ENCODE results near the gene UPF1. TPM values are rescaled to one million over a fixed set of nuclear protein-coding genes. Genes with fewer than 3 reads are reported as not detected.

The UPF1 gene
- total and polyA plus RNA-seq, 2 of the 13 experiments (the other 11 are each of a cell fraction or from before 2014, with no cell fraction given): 16.9 to 41.8 TPM

DNA sequence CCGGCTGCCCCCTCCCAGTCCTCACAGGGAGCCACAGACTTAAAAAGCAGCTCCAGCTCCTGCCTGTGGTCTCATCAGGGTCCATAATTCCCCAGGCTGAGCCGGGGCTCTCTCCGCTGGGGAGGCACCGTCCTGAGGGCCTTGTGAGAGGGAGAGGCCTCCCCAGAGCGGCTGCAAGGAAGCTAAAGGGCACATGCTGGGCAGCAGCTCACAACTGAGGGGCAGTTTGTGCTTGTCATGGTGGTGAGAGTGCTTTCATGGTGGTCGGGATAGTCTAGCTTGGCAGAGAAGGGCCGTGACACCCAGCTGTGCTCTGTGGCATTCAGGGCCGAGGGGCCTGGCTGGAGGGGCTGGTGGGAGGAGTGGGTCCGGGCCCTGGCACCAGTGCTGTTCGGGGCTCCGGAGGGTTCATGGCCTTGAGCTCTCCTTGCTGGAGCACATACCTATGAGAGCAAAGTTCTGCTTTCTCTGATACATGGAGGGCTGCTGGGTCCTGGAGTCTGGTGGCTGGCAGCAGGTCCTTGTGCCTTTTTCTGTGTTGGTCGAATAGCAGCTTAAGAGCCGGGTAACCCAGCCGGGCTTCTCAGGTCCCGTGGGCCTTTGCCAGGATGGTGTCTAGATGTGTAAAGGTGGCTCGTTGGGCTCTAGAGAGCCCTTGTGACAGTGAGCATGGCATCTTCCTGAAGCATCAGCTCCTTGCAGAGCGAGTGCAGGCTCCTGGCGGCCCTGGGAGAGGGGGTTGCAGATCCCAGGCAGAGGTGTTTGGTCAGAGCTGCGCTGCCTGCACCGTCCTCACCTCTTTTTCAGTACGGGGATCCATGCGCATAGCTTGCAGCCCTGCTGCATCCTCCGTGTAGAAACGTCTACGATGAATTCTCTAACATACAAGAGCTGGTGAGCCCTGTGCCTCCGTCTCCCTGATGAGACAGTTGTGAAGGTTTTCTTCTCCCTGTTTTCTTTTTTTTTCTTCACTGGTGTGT lies 8.8 kb downstream of the UPF1 start (continued):
- TF ChIP-seq, protein P1, sequence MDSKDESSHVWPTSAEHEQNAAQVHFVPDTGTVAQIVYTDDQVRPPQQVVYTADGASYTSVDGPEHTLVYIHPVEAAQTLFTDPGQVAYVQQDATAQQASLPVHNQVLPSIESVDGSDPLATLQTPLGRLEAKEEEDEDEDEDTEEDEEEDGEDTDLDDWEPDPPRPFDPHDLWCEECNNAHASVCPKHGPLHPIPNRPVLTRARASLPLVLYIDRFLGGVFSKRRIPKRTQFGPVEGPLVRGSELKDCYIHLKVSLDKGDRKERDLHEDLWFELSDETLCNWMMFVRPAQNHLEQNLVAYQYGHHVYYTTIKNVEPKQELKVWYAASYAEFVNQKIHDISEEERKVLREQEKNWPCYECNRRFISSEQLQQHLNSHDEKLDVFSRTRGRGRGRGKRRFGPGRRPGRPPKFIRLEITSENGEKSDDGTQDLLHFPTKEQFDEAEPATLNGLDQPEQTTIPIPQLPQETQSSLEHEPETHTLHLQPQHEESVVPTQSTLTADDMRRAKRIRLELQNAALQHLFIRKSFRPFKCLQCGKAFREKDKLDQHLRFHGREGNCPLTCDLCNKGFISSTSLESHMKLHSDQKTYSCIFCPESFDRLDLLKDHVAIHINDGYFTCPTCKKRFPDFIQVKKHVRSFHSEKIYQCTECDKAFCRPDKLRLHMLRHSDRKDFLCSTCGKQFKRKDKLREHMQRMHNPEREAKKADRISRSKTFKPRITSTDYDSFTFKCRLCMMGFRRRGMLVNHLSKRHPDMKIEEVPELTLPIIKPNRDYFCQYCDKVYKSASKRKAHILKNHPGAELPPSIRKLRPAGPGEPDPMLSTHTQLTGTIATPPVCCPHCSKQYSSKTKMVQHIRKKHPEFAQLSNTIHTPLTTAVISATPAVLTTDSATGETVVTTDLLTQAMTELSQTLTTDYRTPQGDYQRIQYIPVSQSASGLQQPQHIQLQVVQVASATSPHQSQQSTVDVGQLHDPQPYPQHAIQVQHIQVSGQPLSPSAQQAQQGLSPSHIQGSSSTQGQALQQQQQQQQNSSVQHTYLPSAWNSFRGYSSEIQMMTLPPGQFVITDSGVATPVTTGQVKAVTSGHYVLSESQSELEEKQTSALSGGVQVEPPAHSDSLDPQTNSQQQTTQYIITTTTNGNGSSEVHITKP (CRISPR knock-in tag; IDR thresholded peaks at IDR 0.05; ENCODE audit: low read depth): no peak
- no peak for TF ChIP-seq ZNF224 (CRISPR knock-in tag; IDR thresholded peaks at IDR 0.05)
- peak; percentile 68 for TF ChIP-seq TEAD3 (CRISPR knock-in tag; optimal IDR thresholded peaks at IDR 0.05; ENCODE audit: borderline replicate concordance)
- TF ChIP-seq PHF8 (CRISPR knock-in tag; IDR thresholded peaks at IDR 0.05): no peak
- TF ChIP-seq ZNF121 (CRISPR knock-in tag; IDR thresholded peaks at IDR 0.05): peak; percentile 33; the same call in 1 of the 2 replicates
- TF ChIP-seq, protein P2, sequence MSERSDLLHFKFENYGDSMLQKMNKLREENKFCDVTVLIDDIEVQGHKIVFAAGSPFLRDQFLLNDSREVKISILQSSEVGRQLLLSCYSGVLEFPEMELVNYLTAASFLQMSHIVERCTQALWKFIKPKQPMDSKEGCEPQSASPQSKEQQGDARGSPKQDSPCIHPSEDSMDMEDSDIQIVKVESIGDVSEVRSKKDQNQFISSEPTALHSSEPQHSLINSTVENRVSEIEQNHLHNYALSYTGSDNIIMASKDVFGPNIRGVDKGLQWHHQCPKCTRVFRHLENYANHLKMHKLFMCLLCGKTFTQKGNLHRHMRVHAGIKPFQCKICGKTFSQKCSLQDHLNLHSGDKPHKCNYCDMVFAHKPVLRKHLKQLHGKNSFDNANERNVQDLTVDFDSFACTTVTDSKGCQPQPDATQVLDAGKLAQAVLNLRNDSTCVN (CRISPR knock-in tag; IDR thresholded peaks at IDR 0.05; ENCODE audit: borderline replicate concordance): 0 out of 2 replicates have a peak, but pooled peaks have one; percentile 31
- TF ChIP-seq ZBTB3 (CRISPR knock-in tag; IDR thresholded peaks at IDR 0.05; ENCODE audit: borderline replicate concordance, low read depth): no peak
- TF ChIP-seq HOXA3 (CRISPR knock-in tag; IDR thresholded peaks at IDR 0.05): peak; percentile 73; the same call in 1 of the 2 replicates
- TF ChIP-seq ZNF207 (IDR thresholded peaks at IDR 0.05; ENCODE audit: borderline replicate concordance): no peak
- 0 out of 2 replicates have a peak, but pooled peaks have one; percentile 26 for TF ChIP-seq MXD1 (CRISPR knock-in tag; IDR thresholded peaks at IDR 0.05)
- TF ChIP-seq ZBTB7B (CRISPR knock-in tag; IDR thresholded peaks at IDR 0.05): peak; percentile 66; the same call in 1 of the 2 replicates
- no peak for TF ChIP-seq FUBP1 (CRISPR knock-in tag; IDR thresholded peaks at IDR 0.05; ENCODE audit: borderline replicate concordance)
- peak; percentile 26; the same call in 1 of the 2 replicates for TF ChIP-seq POGZ (CRISPR knock-in tag; IDR thresholded peaks at IDR 0.05)
- TF ChIP-seq CCDC6 (CRISPR knock-in tag; IDR thresholded peaks at IDR 0.05): 0 out of 2 replicates have a peak, but pooled peaks have one; percentile 9
- TF ChIP-seq NFATC3 (CRISPR knock-in tag; IDR thresholded peaks at IDR 0.05): no peak
- TF ChIP-seq ZNF878 (CRISPR knock-in tag; IDR thresholded peaks at IDR 0.05): 0 out of 2 replicates have a peak, but pooled peaks have one; percentile 54
- TF ChIP-seq ARHGAP35 (CRISPR knock-in tag; IDR thresholded peaks at IDR 0.05; ENCODE audit: borderline replicate concordance): no peak
- no peak for TF ChIP-seq SOX6 (IDR thresholded peaks at IDR 0.05)
- peak; percentile 48; the same call in 1 of the 2 replicates for TF ChIP-seq SOX6 (CRISPR knock-in tag; IDR thresholded peaks at IDR 0.05)
- peak; percentile 96 for TF ChIP-seq HNRNPL (IDR thresholded peaks at IDR 0.05; ENCODE audit: low read depth, low read length)
- TF ChIP-seq ZNF580 (CRISPR knock-in tag; IDR thresholded peaks at IDR 0.05; ENCODE audit: borderline replicate concordance, low read depth): no peak

All from HepG2 (cell line).